HepG2 (cell line): ENCODE results near the gene BSN. TPM values are rescaled to one million over a fixed set of nuclear protein-coding genes. Genes with fewer than 3 reads are reported as not detected.
A peak's percentile ranks its signal among the peaks of the same experiment; 100 is the strongest.

ENCODE experiments used
- ATAC-seq: fragments of 200-7000 bp; cut with Tn5 transposase; 3 replicates; pipeline ENCODE4 v1.9.1; 2020; ENCODE audit warnings: mild to moderate bottlenecking, moderate library complexity
- BruUV-seq: library from RNA; stranded (reverse); fragments of 400-500 nt; replicated peaks from 2 replicates; lab custom pipeline; 2021; lab: Mats Ljungman, UMichigan
- CTCF ChIA-PET: fragments of 300-600 bp; formaldehyde crosslinking; extraction: SDS; loops from one replicate; lab custom pipeline; 2021; ENCODE audit warnings: low total read pairs, inconsistent platforms, low intra/inter-chr PET ratio; lab: Yijun Ruan, JAX
- POLR2A ChIA-PET: fragments of 350-600 bp; sonication (Branson Sonifier 250); formaldehyde crosslinking; loops from one replicate; lab custom pipeline; 2020; ENCODE audit warnings: antibody characterized with exemption, inconsistent platforms; lab: Yijun Ruan, JAX
- DNase-seq: peaks from one replicate; pipeline ENCODE4 v3.0.0-alpha.2; 2015; ENCODE audit warnings: low spot score
- FAIRE-seq: peaks from 3 replicates; lab custom pipeline; 2011; peaks lifted over from hg19 to GRCh38; lab: Jason Lieb, UNC
- H2AFZ ChIP-seq: one replicate; pipeline ENCODE4 v1.6.1; 2011; ENCODE audit warnings: low read length, inconsistent platforms
- H3K27ac ChIP-seq: fragments of 300-600 bp; 3 replicates; pipeline ENCODE4 v1.8.0; 2011; ENCODE audit warnings: mixed run types, mild to moderate bottlenecking, mixed read lengths, low read length, inconsistent platforms; ENCODE audit not compliant: insufficient read depth; ENCODE audit errors: extremely low read length
- H3K27me3 ChIP-seq, 2 experiments: fragments of 200-600 bp in 1 of 2; 2 replicates in 1 of 2; 3 replicates in 1 of 2; pipeline versions ENCODE4 v1.6.0 to v1.8.0; 2011; ENCODE audit warnings: low read length in 2 of 2, mild to moderate bottlenecking in 2 of 2, moderate library complexity in 2 of 2, inconsistent platforms in 1 of 2; ENCODE audit not compliant: insufficient read depth in 2 of 2, control insufficient read depth in 1 of 2
- H3K36me3 ChIP-seq, 2 experiments: fragments of 200-600 bp in 1 of 2; replicated peaks in 1 of 2; 2 replicates in 1 of 2; 3 replicates in 1 of 2; pipeline versions ENCODE4 v1.5.1 to v1.8.0; 2011; ENCODE audit warnings: low read length in 2 of 2, inconsistent platforms in 1 of 2; ENCODE audit not compliant: insufficient read depth in 2 of 2, control insufficient read depth in 1 of 2
- H3K4me1 ChIP-seq: 2 replicates; pipeline ENCODE4 v1.5.1; 2012; ENCODE audit warnings: low read length, inconsistent platforms; ENCODE audit not compliant: insufficient read depth
- H3K4me2 ChIP-seq: 2 replicates; pipeline ENCODE4 v1.6.0; 2011; ENCODE audit warnings: low read depth, low read length, inconsistent platforms
- H3K4me3 ChIP-seq, 3 experiments: fragments of 200-600 bp in 1 of 3; sonication (generic), shearing (Covaris generic) in 1 of 3; replicated peaks in 1 of 3; 2 replicates each; pipeline ENCODE4 v1.5.1; 2011 to 2016; ENCODE audit warnings: low read length in 3 of 3, inconsistent platforms in 2 of 3, low read depth in 2 of 3, mild to moderate bottlenecking in 2 of 3, control low read depth in 1 of 3, mixed read lengths in 1 of 3; ENCODE audit not compliant: insufficient read depth in 1 of 3
- H3K79me2 ChIP-seq: one replicate; pipeline ENCODE4 v1.6.1; 2011; ENCODE audit warnings: low read length, inconsistent platforms; ENCODE audit not compliant: insufficient read depth
- H3K9ac ChIP-seq: 2 replicates; pipeline ENCODE4 v1.6.0; 2011; ENCODE audit warnings: mild to moderate bottlenecking, low read depth, low read length, inconsistent platforms; ENCODE audit not compliant: insufficient read depth
- H3K9me3 ChIP-seq: 2 replicates; pipeline ENCODE4 v1.5.1; 2012; ENCODE audit warnings: mild to moderate bottlenecking, low read length
- H4K20me1 ChIP-seq: 2 replicates; pipeline ENCODE4 v1.6.0; 2011; ENCODE audit warnings: inconsistent platforms, mild to moderate bottlenecking, low read length, moderate library complexity; ENCODE audit not compliant: insufficient read depth
- AHR ChIP-seq: IDR thresholded peaks from 2 replicates; pipeline ENCODE4 v1.6.1; 2018; ENCODE audit warnings: missing genetic modification reagents, missing compliant biosample characterization
- AKAP8 ChIP-seq: sonication (generic); formaldehyde crosslinking; IDR thresholded peaks from 2 replicates; pipeline ENCODE4 v1.5.1; 2020; ENCODE audit warnings: mild to moderate bottlenecking, missing genetic modification reagents
- HMG20A ChIP-seq: IDR thresholded peaks from 2 replicates; pipeline ENCODE4 v1.6.1; 2016; ENCODE audit warnings: borderline replicate concordance
- NAIF1 ChIP-seq: sonication (generic); formaldehyde crosslinking; IDR thresholded peaks from 2 replicates; pipeline ENCODE4 v1.5.0; 2020; ENCODE audit warnings: mild to moderate bottlenecking, missing genetic modification reagents, borderline replicate concordance
- NFKBIZ ChIP-seq: IDR thresholded peaks from 2 replicates; pipeline ENCODE4 v1.6.1; 2018; ENCODE audit warnings: missing genetic modification reagents, missing compliant biosample characterization
- NR0B2 ChIP-seq: sonication (generic); formaldehyde crosslinking; IDR thresholded peaks from 2 replicates; pipeline ENCODE4 v1.4.0; 2020; ENCODE audit warnings: mild to moderate bottlenecking, missing genetic modification reagents
- PHF20 ChIP-seq: sonication (generic); formaldehyde crosslinking; IDR thresholded peaks from 2 replicates; pipeline ENCODE4 v1.5.0; 2020; ENCODE audit warnings: mild to moderate bottlenecking, missing genetic modification reagents
- SALL2 ChIP-seq: sonication (generic); formaldehyde crosslinking; IDR thresholded peaks from 2 replicates; pipeline ENCODE4 v1.8.1; 2023; ENCODE audit warnings: mild to moderate bottlenecking, missing genetic modification reagents, inconsistent platforms
- SETDB1 ChIP-seq: sonication (generic); formaldehyde crosslinking; IDR thresholded peaks from 2 replicates; pipeline ENCODE4 v1.5.1; 2020; ENCODE audit warnings: missing genetic modification reagents, mild to moderate bottlenecking, borderline replicate concordance
- SMAD3 ChIP-seq: sonication (generic); formaldehyde crosslinking; IDR thresholded peaks from 2 replicates; pipeline ENCODE4 v1.4.0; 2020; ENCODE audit warnings: missing genetic modification reagents
- ZFX ChIP-seq: sonication (generic); formaldehyde crosslinking; IDR thresholded peaks from 2 replicates; pipeline ENCODE4 v1.4.0; 2020; ENCODE audit warnings: mild to moderate bottlenecking, low read depth, missing genetic modification reagents, moderate library complexity
- ZMYM4 ChIP-seq: sonication (generic); formaldehyde crosslinking; IDR thresholded peaks from 2 replicates; pipeline ENCODE4 v1.8.1; 2023; ENCODE audit warnings: mild to moderate bottlenecking, missing genetic modification reagents
- WGBS: methylation state at CpG from one replicate; pipeline ENCODE4 v1.1.6; 2017; ENCODE audit warnings: low lambda C conversion rate; 5-methylcytosine and 5-hydroxymethylcytosine counted together
- in situ Hi-C: cut with HindIII; loops from 2 replicates; pipeline ENCODE4 v1.10.0; 2017; ENCODE audit warnings: low pct_unique_long_range_greater_than_20kb; ENCODE audit not compliant: extremely low pct_ligation_motif_present
- intact Hi-C: fragments of 100-400 bp; cut with micrococcal nuclease; formaldehyde crosslinking; loops from one replicate; pipeline ENCODE4 v1.10.0; 2022; ENCODE audit not compliant: unreplicated experiment
- polyA plus RNA-seq, 8 experiments: library from polyadenylated mRNA; depleted of rRNA in 3 of 8; stranded (reverse) in 7 of 8; unstranded in 1 of 8; fragments of >200 nt; fragmentation: Illumina TruSeq in 4 of 8; extraction: Trizol in 4 of 8; gene quantifications; 2 replicates each; pipeline versions ENCODE4 v1.2.1 to v1.2.3, GENCODE V29; 2011 to 2016; ENCODE audit warnings: low read depth in 4 of 8, missing spikeins in 1 of 8, mixed read lengths in 1 of 8; ENCODE audit not compliant: insufficient read depth in 1 of 8
- total RNA-seq, 5 experiments: library from RNA; depleted of rRNA; stranded (reverse); fragments of >200 nt; fragmentation: Illumina TruSeq; extraction: Trizol; gene quantifications; 2 replicates each; pipeline ENCODE4 v1.2.3, GENCODE V29; 2016; ENCODE audit warnings: low read depth in 1 of 5
- TF ChIP-seq, protein P1 (sequence below): sonication (generic); formaldehyde crosslinking; IDR thresholded peaks from 2 replicates; pipeline ENCODE4 v1.4.0; 2020; ENCODE audit warnings: low read depth, mild to moderate bottlenecking, missing genetic modification reagents
- TF ChIP-seq, protein P2 (sequence below): sonication (generic); formaldehyde crosslinking; IDR thresholded peaks from 2 replicates; pipeline ENCODE4 v1.5.1; 2020; ENCODE audit warnings: mild to moderate bottlenecking, moderate library complexity, missing genetic modification reagents

BSN gene
- total and polyA plus RNA-seq, 2 of the 13 experiments (the other 11 are each of a cell fraction or from before 2014, with no cell fraction given): 0.42 to 0.86 TPM

DNA sequence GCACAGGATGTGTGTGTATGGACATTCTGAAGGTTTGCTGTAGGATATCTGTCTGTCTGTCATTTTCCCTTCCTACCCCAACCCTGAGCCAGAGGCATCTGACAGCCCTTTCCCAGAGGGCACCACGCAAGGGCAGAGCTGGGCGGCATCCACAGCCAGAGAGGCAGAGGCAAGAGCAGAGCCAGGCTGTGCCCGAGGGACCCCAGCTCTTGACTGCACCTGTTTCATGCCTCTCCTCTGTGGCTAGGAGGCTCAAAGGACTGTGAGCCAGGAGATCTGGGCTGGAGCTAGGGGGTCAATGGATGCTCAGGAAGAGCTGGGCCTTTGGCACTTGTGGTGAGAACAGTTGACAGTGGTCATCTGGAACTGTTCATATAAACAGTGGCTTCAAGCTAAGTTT is 115.1 kb downstream of the BSN start:
- Histone ChIP-seq H3K27ac (peak overlapping the region; percentile 45), H3K4me3 (no peak overlapping the region), H3K4me1 (peaks cover 89% of the 10 kb centered on the region), H3K79me2 (no peaks in the 10 kb centered on the region), H3K36me3 (no peaks in the 10 kb centered on the region), H4K20me1 (no peaks in the 10 kb centered on the region), H3K27me3 (no peaks in the 10 kb centered on the region), H3K9ac (no peak overlapping the region), H2AFZ (no peak overlapping the region), H3K4me2 (no peak overlapping the region), H3K9me3 (no peaks in the 10 kb centered on the region)
- DNase-seq: no peak
- intact Hi-C loops: loop anchor here (5.0 kb wide), 1 partner anchor 82 kb away; no protein-coding TSS in a partner anchor
- BruUV-seq: no TSS peak
- ChIA-PET CTCF (interaction anchor here (0.8 kb wide), 1 partner anchor 130 kb away, joined by 4 read pairs; no protein-coding TSS in a partner anchor), POLR2A (interaction anchor here (0.8 to 2.0 kb wide), 3 partner anchors 115 to 132 kb away, joined by 5 to 28 read pairs (median 5); partner anchors contain the start of gene BSN)
- WGBS: 87% methylated on average over 3 of the region's 3 CpGs
- FAIRE-seq: no peak
- no peak for TF ChIP-seq NFKBIZ (CRISPR knock-in tag)
- TF ChIP-seq AHR (CRISPR knock-in tag): no peak
- no peak for TF ChIP-seq PHF20 (CRISPR knock-in tag)
- in situ Hi-C loops: no loop called here
- no peak for ATAC-seq

DNA sequence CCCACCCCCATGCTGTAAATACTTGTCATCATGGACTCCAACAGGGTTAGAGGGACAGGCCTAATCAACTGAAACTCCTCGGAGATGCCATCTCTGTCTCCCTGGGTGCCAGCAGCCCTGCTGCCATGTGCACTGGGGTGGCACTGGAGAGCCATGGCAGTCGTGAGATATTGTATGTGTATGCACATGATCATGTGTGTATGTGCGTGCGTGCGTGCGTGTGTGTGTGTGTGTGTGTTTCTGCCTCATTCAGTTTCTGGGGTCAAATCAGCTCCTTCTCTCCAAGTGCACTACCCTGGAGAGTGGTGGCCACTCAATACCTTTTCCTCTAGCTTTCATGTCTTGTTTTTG is 116.6 kb downstream of the BSN start:
- FAIRE-seq (no peak), DNase-seq (no peak), ATAC-seq (no peak)
- Histone ChIP-seq H3K9me3 (no peaks in the 10 kb centered on the region), H4K20me1 (no peaks in the 10 kb centered on the region), H3K4me1 (peaks cover 86% of the 10 kb centered on the region), H3K27me3 (no peaks in the 10 kb centered on the region), H3K9ac (no peak overlapping the region), H3K4me3 (0 out of 6 replicates have a peak overlapping the region, but pooled peaks of 1 of the 3 experiments have one; percentile 32), H3K79me2 (peaks cover 15% of the 10 kb centered on the region), H2AFZ (no peak overlapping the region), H3K27ac (peak overlapping the region; percentile 57), H3K36me3 (peaks cover 0 to 4% of the 10 kb centered on the region in 2 experiments; a peak in 3 of 5 replicates), H3K4me2 (peak overlapping the region; percentile 68)
- CTCF ChIA-PET: interaction anchor here (1.2 to 2.7 kb wide), 3 partner anchors 105 to 217 kb away, joined by 5 to 31 read pairs (median 10); no protein-coding TSS in a partner anchor
- WGBS: 52% methylated on average over 5 of the region's 6 CpGs
- POLR2A ChIA-PET: interaction anchor here (1.1 to 3.3 kb wide), 3 partner anchors 18 to 148 kb away, joined by 6 to 98 read pairs (median 6); partner anchors contain the start of genes MST1 and RNF123
- intact Hi-C loops (loop anchor here (1.0 to 5.0 kb wide), 4 partner anchors 64 to 217 kb away; no protein-coding TSS in a partner anchor), in situ Hi-C loops (loop anchor here (5.0 to 10.0 kb wide), 2 partner anchors 106 to 134 kb away; no protein-coding TSS in a partner anchor)
- no TSS peak for BruUV-seq
- TF ChIP-seq ZFX (CRISPR knock-in tag) (0 out of 2 replicates have a peak, but pooled peaks have one; percentile 13), NAIF1 (CRISPR knock-in tag) (no peak), NR0B2 (CRISPR knock-in tag) (0 out of 2 replicates have a peak, but pooled peaks have one; percentile 5), SALL2 (CRISPR knock-in tag) (0 out of 2 replicates have a peak, but pooled peaks have one; percentile 18), SMAD3 (CRISPR knock-in tag) (peak; percentile 5; the same call in 1 of the 2 replicates), SETDB1 (CRISPR knock-in tag) (no peak), HMG20A (CRISPR knock-in tag) (no peak), ZMYM4 (CRISPR knock-in tag) (0 out of 2 replicates have a peak, but pooled peaks have one; percentile 10), AKAP8 (CRISPR knock-in tag) (peak; percentile 9; the same call in 1 of the 2 replicates)
- TF ChIP-seq, protein P1, sequence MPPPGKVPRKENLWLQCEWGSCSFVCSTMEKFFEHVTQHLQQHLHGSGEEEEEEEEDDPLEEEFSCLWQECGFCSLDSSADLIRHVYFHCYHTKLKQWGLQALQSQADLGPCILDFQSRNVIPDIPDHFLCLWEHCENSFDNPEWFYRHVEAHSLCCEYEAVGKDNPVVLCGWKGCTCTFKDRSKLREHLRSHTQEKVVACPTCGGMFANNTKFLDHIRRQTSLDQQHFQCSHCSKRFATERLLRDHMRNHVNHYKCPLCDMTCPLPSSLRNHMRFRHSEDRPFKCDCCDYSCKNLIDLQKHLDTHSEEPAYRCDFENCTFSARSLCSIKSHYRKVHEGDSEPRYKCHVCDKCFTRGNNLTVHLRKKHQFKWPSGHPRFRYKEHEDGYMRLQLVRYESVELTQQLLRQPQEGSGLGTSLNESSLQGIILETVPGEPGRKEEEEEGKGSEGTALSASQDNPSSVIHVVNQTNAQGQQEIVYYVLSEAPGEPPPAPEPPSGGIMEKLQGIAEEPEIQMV (CRISPR knock-in tag): 0 out of 2 replicates have a peak, but pooled peaks have one; percentile 40
- TF ChIP-seq, protein P2, sequence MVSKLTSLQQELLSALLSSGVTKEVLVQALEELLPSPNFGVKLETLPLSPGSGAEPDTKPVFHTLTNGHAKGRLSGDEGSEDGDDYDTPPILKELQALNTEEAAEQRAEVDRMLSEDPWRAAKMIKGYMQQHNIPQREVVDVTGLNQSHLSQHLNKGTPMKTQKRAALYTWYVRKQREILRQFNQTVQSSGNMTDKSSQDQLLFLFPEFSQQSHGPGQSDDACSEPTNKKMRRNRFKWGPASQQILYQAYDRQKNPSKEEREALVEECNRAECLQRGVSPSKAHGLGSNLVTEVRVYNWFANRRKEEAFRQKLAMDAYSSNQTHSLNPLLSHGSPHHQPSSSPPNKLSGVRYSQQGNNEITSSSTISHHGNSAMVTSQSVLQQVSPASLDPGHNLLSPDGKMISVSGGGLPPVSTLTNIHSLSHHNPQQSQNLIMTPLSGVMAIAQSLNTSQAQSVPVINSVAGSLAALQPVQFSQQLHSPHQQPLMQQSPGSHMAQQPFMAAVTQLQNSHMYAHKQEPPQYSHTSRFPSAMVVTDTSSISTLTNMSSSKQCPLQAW: 0 out of 2 replicates have a peak, but pooled peaks have one; percentile 4
